Natural killer cell (primary cell): ENCODE measurements around the gene HIGD2B. TPM values are rescaled to one million over a fixed set of nuclear protein-coding genes. Genes with fewer than 3 reads are reported as not detected.

Experiments
- ATAC-seq, 3 donors: fragments of 150-1000 bp in 2 of 3; fragments of 200-7000 bp in 1 of 3; cut with Tn5 transposase; 1 replicate in 1 of 3; 2 replicates in 2 of 3; pipeline ENCODE4 v1.10.0; 2021; ENCODE audit warnings: mild to moderate bottlenecking in 2 of 3, moderate library complexity in 2 of 3
- DNase-seq, 2 donors: peaks; one replicate each; pipeline versions ENCODE4 v3.0.0 to v3.0.0-alpha.2; 2013 to 2021; ENCODE audit warnings: mixed read lengths in 1 of 2
- H3K27ac ChIP-seq: one replicate; pipeline ENCODE4 v1.5.1; 2013; ENCODE audit warnings: mild to moderate bottlenecking, low read length
- H3K27me3 ChIP-seq: one replicate; pipeline ENCODE4 v1.6.1; 2013; ENCODE audit warnings: low read length; ENCODE audit not compliant: control insufficient read depth, insufficient read depth
- H3K36me3 ChIP-seq: one replicate; pipeline ENCODE4 v1.6.1; 2013; ENCODE audit warnings: low read length; ENCODE audit not compliant: control insufficient read depth, insufficient read depth
- H3K4me1 ChIP-seq: one replicate; pipeline ENCODE4 v1.6.1; 2013; ENCODE audit warnings: low read length; ENCODE audit not compliant: control insufficient read depth, insufficient read depth
- H3K4me3 ChIP-seq: one replicate; pipeline ENCODE4 v1.5.1; 2013; ENCODE audit warnings: low read length
- H3K9me3 ChIP-seq: one replicate; pipeline ENCODE4 v1.6.1; 2013; ENCODE audit warnings: low read length; ENCODE audit not compliant: control insufficient read depth, insufficient read depth
- H3K27ac Mint-ChIP-seq, 2 donors: one replicate each; pipeline ENCODE4 v1.8.0; 2022; ENCODE audit warnings: mild to moderate bottlenecking in 2 of 2, mixed read lengths in 2 of 2, moderate library complexity in 1 of 2
- H3K27me3 Mint-ChIP-seq, 2 donors: one replicate each; pipeline ENCODE4 v1.8.0; 2022; ENCODE audit warnings: low read depth in 2 of 2, mixed read lengths in 2 of 2
- H3K36me3 Mint-ChIP-seq: one replicate; pipeline ENCODE4 v1.8.0; 2022; ENCODE audit warnings: mixed read lengths
- H3K4me1 Mint-ChIP-seq, 2 donors: one replicate each; pipeline ENCODE4 v1.8.0; 2022; ENCODE audit warnings: mixed read lengths in 2 of 2
- H3K4me3 Mint-ChIP-seq: one replicate; pipeline ENCODE4 v1.8.0; 2022; ENCODE audit warnings: mild to moderate bottlenecking, moderate library complexity, mixed read lengths
- H3K9me3 Mint-ChIP-seq, 2 donors: one replicate each; pipeline ENCODE4 v1.8.0; 2022; ENCODE audit warnings: mixed read lengths in 2 of 2
- WGBS: methylation state at CpG from one replicate; pipeline ENCODE4 v1.1.7; 2013; ENCODE audit warnings: missing lambda C conversion rate; ENCODE audit not compliant: insufficient coverage; 5-methylcytosine and 5-hydroxymethylcytosine counted together
- intact Hi-C: fragments of 100-400 bp; cut with micrococcal nuclease; formaldehyde crosslinking; loops from one replicate; pipeline ENCODE4 v1.14.2; 2022
- total RNA-seq, 4 donors: library from RNA; stranded (reverse); fragments of 120-200 nt in 1 of 4; gene quantifications; one replicate each; pipeline versions ENCODE4 v1.2.3 to v1.2.4, GENCODE V29; 2013 to 2022
- TF ChIP-seq, protein P1 (sequence below): fragments of 200-600 bp; IDR thresholded peaks from one replicate; pipeline ENCODE4 v1.8.0; 2022; ENCODE audit warnings: antibody characterized with exemption

HIGD2B gene
- total RNA-seq, 3 donors from 2014 or later (not counting 1 experiment from before 2014, with no cell fraction given) = 0.88 to 1.8 (median 1.1) TPM

DNA sequence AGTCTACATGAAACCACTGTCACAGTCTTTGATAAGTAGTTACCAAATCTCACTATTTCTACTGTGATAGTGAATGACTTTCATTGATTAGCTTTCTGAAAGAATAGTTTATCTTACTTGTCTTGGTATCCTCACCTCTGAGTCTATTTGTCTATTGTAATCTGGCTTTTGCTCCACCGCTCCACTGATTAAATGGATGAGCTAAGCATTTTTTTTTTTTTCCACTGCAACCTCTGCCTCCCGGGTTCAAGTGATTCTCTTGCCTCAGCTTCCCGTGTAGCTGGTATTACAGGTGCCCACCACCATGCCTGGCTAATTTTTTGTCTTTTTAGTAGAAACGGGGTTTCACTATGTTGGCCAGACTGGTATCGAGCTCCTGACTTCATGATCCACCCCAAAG lies 13.0 kb upstream of the HIGD2B start:
- Histone ChIP-seq H3K36me3 (no peaks in the 10 kb centered on the region), H3K4me1 (no peaks in the 10 kb centered on the region), H3K9me3 (no peaks in the 10 kb centered on the region), H3K27ac (no peak overlapping the region), H3K4me3 (no peak overlapping the region), H3K27me3 (no peaks in the 10 kb centered on the region)
- H3K4me1 Mint-ChIP-seq = peaks cover 0 to 4% of the 10 kb centered on the region in 2 donors
- WGBS = 96% methylated on average over 5 of the region's 5 CpGs
- H3K27ac Mint-ChIP-seq = no peak overlapping the region
- intact Hi-C loops = no loop called here
- no peaks in the 10 kb centered on the region for H3K9me3 Mint-ChIP-seq
- ATAC-seq (no peak), DNase-seq (no peak)
- H3K27me3 Mint-ChIP-seq = no peaks in the 10 kb centered on the region
- TF ChIP-seq, protein P1, sequence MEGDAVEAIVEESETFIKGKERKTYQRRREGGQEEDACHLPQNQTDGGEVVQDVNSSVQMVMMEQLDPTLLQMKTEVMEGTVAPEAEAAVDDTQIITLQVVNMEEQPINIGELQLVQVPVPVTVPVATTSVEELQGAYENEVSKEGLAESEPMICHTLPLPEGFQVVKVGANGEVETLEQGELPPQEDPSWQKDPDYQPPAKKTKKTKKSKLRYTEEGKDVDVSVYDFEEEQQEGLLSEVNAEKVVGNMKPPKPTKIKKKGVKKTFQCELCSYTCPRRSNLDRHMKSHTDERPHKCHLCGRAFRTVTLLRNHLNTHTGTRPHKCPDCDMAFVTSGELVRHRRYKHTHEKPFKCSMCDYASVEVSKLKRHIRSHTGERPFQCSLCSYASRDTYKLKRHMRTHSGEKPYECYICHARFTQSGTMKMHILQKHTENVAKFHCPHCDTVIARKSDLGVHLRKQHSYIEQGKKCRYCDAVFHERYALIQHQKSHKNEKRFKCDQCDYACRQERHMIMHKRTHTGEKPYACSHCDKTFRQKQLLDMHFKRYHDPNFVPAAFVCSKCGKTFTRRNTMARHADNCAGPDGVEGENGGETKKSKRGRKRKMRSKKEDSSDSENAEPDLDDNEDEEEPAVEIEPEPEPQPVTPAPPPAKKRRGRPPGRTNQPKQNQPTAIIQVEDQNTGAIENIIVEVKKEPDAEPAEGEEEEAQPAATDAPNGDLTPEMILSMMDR = no peak
- H3K4me3 Mint-ChIP-seq = no peak overlapping the region
- H3K36me3 Mint-ChIP-seq = no peaks in the 10 kb centered on the region

DNA sequence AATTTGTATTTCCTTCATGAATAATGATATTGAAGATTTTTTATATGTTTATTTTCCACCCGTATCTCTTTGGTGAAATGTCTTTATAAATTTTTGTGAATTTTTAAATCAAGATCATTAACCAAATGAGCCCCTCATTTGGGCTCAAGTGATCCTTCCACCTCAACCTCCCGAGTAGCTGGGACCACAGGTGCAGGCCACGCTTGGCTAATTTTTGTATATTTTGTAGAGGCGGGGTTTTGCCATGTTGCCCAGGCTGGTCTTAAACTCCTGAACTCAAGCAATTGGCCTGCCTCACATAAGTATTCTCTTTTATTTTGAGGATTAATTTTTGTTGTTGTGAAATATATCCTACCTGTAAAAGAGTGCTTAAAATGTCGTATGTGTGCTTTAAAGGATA lies 5.0 kb upstream of the HIGD2B start:
- Mint-ChIP-seq H3K4me3 (no peak overlapping the region), H3K27ac (no peak overlapping the region)
- no peak for DNase-seq

DNA sequence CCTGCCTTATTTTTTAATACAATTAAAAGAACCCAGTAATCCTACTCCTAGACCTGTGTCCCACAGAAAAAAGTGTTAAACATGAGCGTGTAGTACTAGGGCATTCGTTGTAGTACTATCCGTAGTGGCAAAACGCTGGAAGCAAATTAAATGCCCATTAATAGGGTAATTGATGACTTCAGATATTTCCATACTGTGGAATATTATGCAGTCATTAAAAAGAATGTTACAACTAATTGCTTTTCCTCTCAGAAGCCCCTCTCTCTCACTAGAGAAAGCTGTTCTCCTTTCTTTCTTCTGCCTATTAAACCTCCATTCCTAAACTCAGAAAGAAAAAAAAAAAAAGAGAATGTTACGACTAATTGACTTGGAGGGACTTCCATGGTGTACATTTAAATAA lies 2.7 kb upstream of the HIGD2B start:
- H3K4me1 Mint-ChIP-seq = peaks cover 19 to 22% of the 10 kb centered on the region in 2 donors

More for the DNA sequence above, 5.0 kb upstream of the HIGD2B start:
- no peaks in the 10 kb centered on the region for H3K27me3 ChIP-seq
- TF ChIP-seq, protein P1 = no peak
- no peaks in the 10 kb centered on the region for H3K9me3 ChIP-seq
- no peak for ATAC-seq
- no peak overlapping the region for H3K4me3 ChIP-seq
- no CpG with 5 or more reads among the region's 5 CpGs for WGBS
- H3K4me1 Mint-ChIP-seq = peaks cover 9 to 14% of the 10 kb centered on the region in 2 donors
- no peaks in the 10 kb centered on the region for H3K9me3 Mint-ChIP-seq
- no peaks in the 10 kb centered on the region for H3K36me3 Mint-ChIP-seq
- no peak overlapping the region for H3K27ac ChIP-seq
- no peaks in the 10 kb centered on the region for H3K27me3 Mint-ChIP-seq
- intact Hi-C loops = no loop called here
- no peaks in the 10 kb centered on the region for H3K36me3 ChIP-seq
- H3K4me1 ChIP-seq = peaks cover 8% of the 10 kb centered on the region

More for the DNA sequence above, 2.7 kb upstream of the HIGD2B start:
- 100% methylated on average over 4 of the region's 5 CpGs for WGBS
- intact Hi-C loops = loop anchor here (5.0 to 10.0 kb wide), 3 partner anchors 94 to 461 kb away; partner anchors contain the start of genes ADPGK and ARIH1
- no peak overlapping the region for H3K27ac Mint-ChIP-seq
- no peaks in the 10 kb centered on the region for H3K27me3 Mint-ChIP-seq
- no peaks in the 10 kb centered on the region for H3K36me3 Mint-ChIP-seq
- H3K4me1 ChIP-seq = peaks cover 17% of the 10 kb centered on the region
- H3K27ac ChIP-seq = no peak overlapping the region
- H3K9me3 ChIP-seq = no peaks in the 10 kb centered on the region
- H3K36me3 ChIP-seq = no peaks in the 10 kb centered on the region
- H3K4me3 ChIP-seq = no peak overlapping the region
- TF ChIP-seq, protein P1 = no peak
- no peaks in the 10 kb centered on the region for H3K27me3 ChIP-seq
- peak overlapping the region; percentile 62 for H3K4me3 Mint-ChIP-seq
- ATAC-seq = no peak
- no peaks in the 10 kb centered on the region for H3K9me3 Mint-ChIP-seq
- DNase-seq = no peak
